GM23338 (cell line): ENCODE data around the gene ZCCHC8. TPM values are rescaled to one million over a fixed set of nuclear protein-coding genes. Genes with fewer than 3 reads are reported as not detected.
"Not testable (repeated sequence)": the region's sequence is repeated elsewhere in the genome, so short reads cannot be mapped to it uniquely, and the experiment has no call there.

Experiments used
- ATAC-seq: fragments of 200-7000 bp; cut with Tn5 transposase; 3 replicates; pipeline ENCODE4 v1.9.1; 2020
- DNase-seq: peaks from one replicate; pipeline ENCODE4 v3.0.0-alpha.2; 2015; ENCODE audit warnings: low spot score
- H2AFZ ChIP-seq: fragments of 200-600 bp; sonication (generic); 2 replicates; pipeline ENCODE4 v1.8.0; 2016; ENCODE audit warnings: antibody characterized with exemption, mild to moderate bottlenecking, moderate library complexity
- H3F3A ChIP-seq: fragments of 200-600 bp; sonication (generic); replicated peaks from 2 replicates; pipeline ENCODE4 v1.8.0; 2017; ENCODE audit warnings: antibody characterized with exemption, mixed run types, low read depth
- H3K27ac ChIP-seq: fragments of 200-600 bp; sonication (generic); 2 replicates; pipeline ENCODE4 v1.6.1; 2016; ENCODE audit warnings: low read depth
- H3K27me3 ChIP-seq: fragments of 200-600 bp; sonication (generic); 2 replicates; pipeline ENCODE4 v1.8.0; 2016; ENCODE audit warnings: mild to moderate bottlenecking, mixed run types, moderate library complexity; ENCODE audit not compliant: insufficient read depth
- H3K36me3 ChIP-seq: fragments of 200-600 bp; sonication (generic); 2 replicates; pipeline ENCODE4 v1.8.0; 2016; ENCODE audit warnings: mild to moderate bottlenecking; ENCODE audit not compliant: insufficient read depth
- H3K4me1 ChIP-seq: fragments of 200-600 bp; sonication (generic); 2 replicates; pipeline ENCODE4 v1.8.0; 2016; ENCODE audit warnings: mild to moderate bottlenecking, moderate library complexity; ENCODE audit not compliant: insufficient read depth
- H3K4me2 ChIP-seq: fragments of 200-600 bp; sonication (generic); 2 replicates; pipeline ENCODE4 v1.7.1; 2017; ENCODE audit warnings: mixed run types
- H3K4me3 ChIP-seq: fragments of 200-600 bp; sonication (generic); 2 replicates; pipeline ENCODE4 v1.6.1; 2016; ENCODE audit warnings: mixed run types
- H3K79me2 ChIP-seq: fragments of 200-600 bp; sonication (generic); replicated peaks from 2 replicates; pipeline ENCODE4 v1.8.0; 2017; ENCODE audit warnings: mild to moderate bottlenecking; ENCODE audit not compliant: insufficient read depth
- H3K9me2 ChIP-seq: fragments of 200-600 bp; sonication (generic); 2 replicates; pipeline ENCODE4 v1.8.0; 2017; ENCODE audit not compliant: insufficient read depth
- H4K20me1 ChIP-seq: fragments of 200-600 bp; sonication (generic); replicated peaks from 2 replicates; pipeline ENCODE4 v1.8.0; 2017; ENCODE audit warnings: mild to moderate bottlenecking; ENCODE audit not compliant: insufficient read depth
- H3K27ac Mint-ChIP-seq: 2 replicates; pipeline ENCODE4 v1.8.0; 2020; ENCODE audit warnings: inconsistent platforms, mild to moderate bottlenecking, moderate library complexity, mixed read lengths
- H3K27me3 Mint-ChIP-seq: 3 replicates; pipeline ENCODE4 v1.8.0; 2022; ENCODE audit warnings: low read depth, mild to moderate bottlenecking, moderate library complexity, mixed read lengths, inconsistent platforms; ENCODE audit not compliant: insufficient read depth, poor library complexity
- H3K36me3 Mint-ChIP-seq: 3 replicates; pipeline ENCODE4 v1.8.0; 2021; ENCODE audit warnings: low read depth, mild to moderate bottlenecking, inconsistent platforms, moderate library complexity, mixed read lengths
- H3K4me1 Mint-ChIP-seq: 3 replicates; pipeline ENCODE4 v1.8.0; 2020; ENCODE audit warnings: mild to moderate bottlenecking, inconsistent platforms, mixed read lengths
- H3K4me3 Mint-ChIP-seq: 3 replicates; pipeline ENCODE4 v1.8.0; 2021; ENCODE audit warnings: moderate library complexity, mild to moderate bottlenecking, inconsistent platforms, mixed read lengths
- H3K9me3 Mint-ChIP-seq: 3 replicates; pipeline ENCODE4 v1.8.0; 2020; ENCODE audit warnings: moderate library complexity, mild to moderate bottlenecking, inconsistent platforms, mixed read lengths
- CREB1 ChIP-seq: fragments of 250-450 bp; sonication (Bioruptor Pico); IDR thresholded peaks from 2 replicates; pipeline ENCODE4 v1.5.0; 2020; ENCODE audit warnings: low read depth, mild to moderate bottlenecking, moderate library complexity
- ETS1 ChIP-seq: IDR thresholded peaks from 2 replicates; pipeline ENCODE4 v1.6.1; 2016; ENCODE audit warnings: antibody characterized with exemption
- EZH2 ChIP-seq: fragments of 200-600 bp; sonication (generic); IDR thresholded peaks from one replicate; pipeline ENCODE4 v1.8.0; 2017; ENCODE audit warnings: antibody characterized with exemption, mild to moderate bottlenecking, low read depth; ENCODE audit not compliant: unreplicated experiment
- EZH2phosphoT487 ChIP-seq: fragments of 200-600 bp; sonication (generic); IDR thresholded peaks from one replicate; pipeline ENCODE4 v1.8.1; 2018; ENCODE audit warnings: antibody characterized with exemption; ENCODE audit not compliant: unreplicated experiment
- JUNB ChIP-seq: IDR thresholded peaks from one replicate; pipeline ENCODE4 v1.6.1; 2016; ENCODE audit warnings: antibody characterized with exemption; ENCODE audit not compliant: unreplicated experiment
- NANOG ChIP-seq: IDR thresholded peaks from 2 replicates; pipeline ENCODE4 v1.6.1; 2016; ENCODE audit warnings: antibody characterized with exemption, borderline replicate concordance
- POLR2AphosphoS5 ChIP-seq: IDR thresholded peaks from 2 replicates; pipeline ENCODE4 v1.6.1; 2016; ENCODE audit warnings: antibody characterized with exemption, low read depth
- STAT1 ChIP-seq: IDR thresholded peaks from one replicate; pipeline ENCODE4 v1.6.1; 2016; ENCODE audit warnings: antibody characterized with exemption; ENCODE audit not compliant: unreplicated experiment
- ZNF114 ChIP-seq: fragments of 250-450 bp; sonication (Bioruptor Pico); IDR thresholded peaks from 2 replicates; pipeline ENCODE4 v1.5.0; 2020; ENCODE audit warnings: mild to moderate bottlenecking, moderate library complexity
- ZNF331 ChIP-seq: fragments of 250-450 bp; sonication (Bioruptor Pico); IDR thresholded peaks from 2 replicates; pipeline ENCODE4 v1.5.0; 2020; ENCODE audit warnings: low read depth, mild to moderate bottlenecking, moderate library complexity
- polyA plus RNA-seq: library from polyadenylated mRNA; unstranded; fragments of >200 nt; fragmentation: Nextera tagmentation; extraction: Ambion mirVana; gene quantifications from 2 replicates; pipeline ENCODE4 v1.2.1, GENCODE V29; 2016
- total RNA-seq: library from RNA; depleted of rRNA; stranded (reverse); fragments of >200 nt; shearing (Covaris generic); gene quantifications from 2 replicates; pipeline ENCODE4 v1.2.3, GENCODE V29; 2014
- TF ChIP-seq, protein P1 (sequence below), 2 experiments: fragments of 200-600 bp in 1 of 2; sonication (generic) in 1 of 2; conservative IDR thresholded peaks; 2 replicates each; pipeline versions ENCODE4 v1.5.1 to v1.6.1; 2016 to 2017; ENCODE audit warnings: antibody characterized with exemption in 2 of 2, low read depth in 2 of 2, mild to moderate bottlenecking in 2 of 2, moderate library complexity in 1 of 2

The ZCCHC8 gene
- total and polyA plus RNA-seq, 2 experiments from 2014 or later = 23.9 to 39.0 TPM

- no peaks in the 10 kb centered on the region for H3F3A ChIP-seq
- TF ChIP-seq POLR2AphosphoS5 (no peak), STAT1 (no peak), NANOG (no peak), EZH2 (no peak), EZH2phosphoT487 (no peak), CREB1 (CRISPR knock-in tag) (no peak), JUNB (no peak), ZNF114 (CRISPR knock-in tag) (no peak), ETS1 (no peak), ZNF331 (CRISPR knock-in tag) (no peak)
- TF ChIP-seq, protein P1, sequence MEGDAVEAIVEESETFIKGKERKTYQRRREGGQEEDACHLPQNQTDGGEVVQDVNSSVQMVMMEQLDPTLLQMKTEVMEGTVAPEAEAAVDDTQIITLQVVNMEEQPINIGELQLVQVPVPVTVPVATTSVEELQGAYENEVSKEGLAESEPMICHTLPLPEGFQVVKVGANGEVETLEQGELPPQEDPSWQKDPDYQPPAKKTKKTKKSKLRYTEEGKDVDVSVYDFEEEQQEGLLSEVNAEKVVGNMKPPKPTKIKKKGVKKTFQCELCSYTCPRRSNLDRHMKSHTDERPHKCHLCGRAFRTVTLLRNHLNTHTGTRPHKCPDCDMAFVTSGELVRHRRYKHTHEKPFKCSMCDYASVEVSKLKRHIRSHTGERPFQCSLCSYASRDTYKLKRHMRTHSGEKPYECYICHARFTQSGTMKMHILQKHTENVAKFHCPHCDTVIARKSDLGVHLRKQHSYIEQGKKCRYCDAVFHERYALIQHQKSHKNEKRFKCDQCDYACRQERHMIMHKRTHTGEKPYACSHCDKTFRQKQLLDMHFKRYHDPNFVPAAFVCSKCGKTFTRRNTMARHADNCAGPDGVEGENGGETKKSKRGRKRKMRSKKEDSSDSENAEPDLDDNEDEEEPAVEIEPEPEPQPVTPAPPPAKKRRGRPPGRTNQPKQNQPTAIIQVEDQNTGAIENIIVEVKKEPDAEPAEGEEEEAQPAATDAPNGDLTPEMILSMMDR (conservative IDR thresholded peaks at IDR 0.05; ENCODE audit: low read depth in 2 of 2) = no peak
- Mint-ChIP-seq H3K4me3 (no peak overlapping the region), H3K27ac (no peak overlapping the region), H3K4me1 (no peaks in the 10 kb centered on the region), H3K9me3 (no peaks in the 10 kb centered on the region), H3K27me3 (peaks cover 2% of the 10 kb centered on the region), H3K36me3 (no peaks in the 10 kb centered on the region)
- H3K27ac ChIP-seq = no peak overlapping the region
- no peak overlapping the region for H3K4me3 ChIP-seq
- no peaks in the 10 kb centered on the region for H3K36me3 ChIP-seq
- H3K9me2 ChIP-seq = no peaks in the 10 kb centered on the region
- no peak overlapping the region; the same call in 1 of the 2 replicates for H2AFZ ChIP-seq
- no peaks in the 10 kb centered on the region for H3K27me3 ChIP-seq
- ATAC-seq (no peak), DNase-seq (no peak)
- no peaks in the 10 kb centered on the region for H3K4me1 ChIP-seq
- no peaks in the 10 kb centered on the region for H4K20me1 ChIP-seq
- H3K4me2 ChIP-seq = no peak overlapping the region
- H3K79me2 ChIP-seq = no peaks in the 10 kb centered on the region
Measured at GRCh38 chr12:122449317-122449716, 51.4 kb downstream of the ZCCHC8 start.

DNA sequence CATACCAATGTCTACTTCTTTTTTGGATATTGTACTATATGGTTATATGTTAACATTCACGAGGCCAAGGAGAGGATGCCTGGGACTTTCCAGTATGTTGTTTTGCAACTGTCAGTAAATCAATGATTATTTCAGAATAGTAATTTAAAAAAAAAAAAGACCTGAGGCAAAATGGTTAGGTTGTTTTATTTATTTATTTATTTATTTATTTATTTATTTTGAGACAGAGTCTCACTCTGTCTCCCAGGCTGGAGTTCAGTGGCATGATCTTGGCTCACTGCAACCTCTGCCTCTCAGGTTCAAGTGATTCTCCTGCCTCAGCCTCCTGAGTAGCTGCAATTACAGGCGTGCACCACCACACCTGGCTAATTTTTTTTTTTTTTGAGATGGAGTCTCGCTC, 52.9 kb downstream of the ZCCHC8 start:
- not testable (repeated sequence) for DNase-seq, H3K4me3 ChIP-seq, H3K27me3 Mint-ChIP-seq, H3F3A ChIP-seq, H2AFZ ChIP-seq, H3K27ac Mint-ChIP-seq, H3K36me3 Mint-ChIP-seq, H3K27me3 ChIP-seq, H3K27ac ChIP-seq, H4K20me1 ChIP-seq, H3K9me3 Mint-ChIP-seq, H3K79me2 ChIP-seq, H3K4me2 ChIP-seq, ATAC-seq, H3K4me1 Mint-ChIP-seq, H3K9me2 ChIP-seq, H3K36me3 ChIP-seq, H3K4me3 Mint-ChIP-seq, H3K4me1 ChIP-seq

- not testable (repeated sequence) for H3K4me2 ChIP-seq, H3K27me3 Mint-ChIP-seq, H3K4me3 Mint-ChIP-seq
Measured at GRCh38 chr12:122446390-122446789, 54.3 kb downstream of the ZCCHC8 start.

GRCh38 chr12:122444071-122444470, 56.7 kb downstream of the ZCCHC8 start:
- not testable (repeated sequence) for H3F3A ChIP-seq, H3K36me3 Mint-ChIP-seq, H3K4me1 ChIP-seq, H3K36me3 ChIP-seq, H2AFZ ChIP-seq, H3K27ac Mint-ChIP-seq, H3K9me2 ChIP-seq, H3K27me3 ChIP-seq, ATAC-seq, H3K4me3 Mint-ChIP-seq, H3K27me3 Mint-ChIP-seq, H3K9me3 Mint-ChIP-seq, H3K27ac ChIP-seq, H3K4me3 ChIP-seq, H3K4me2 ChIP-seq, H3K4me1 Mint-ChIP-seq, H4K20me1 ChIP-seq, DNase-seq, H3K79me2 ChIP-seq

More at GRCh38 chr12:122446390-122446789, 54.3 kb downstream of the ZCCHC8 start:
- H3K27me3 ChIP-seq, H3K4me1 ChIP-seq, ATAC-seq, H3K4me1 Mint-ChIP-seq, H3K27ac Mint-ChIP-seq, H3K36me3 ChIP-seq, H3K79me2 ChIP-seq, H3K4me3 ChIP-seq, H3K9me2 ChIP-seq, H3K27ac ChIP-seq, H2AFZ ChIP-seq, H3K36me3 Mint-ChIP-seq, H3F3A ChIP-seq, H3K9me3 Mint-ChIP-seq, H4K20me1 ChIP-seq, DNase-seq: not testable (repeated sequence)
